Measurements from ENCODE around the gene ZEB1. TPM values are rescaled to one million over a fixed set of nuclear protein-coding genes. Genes with fewer than 3 reads are reported as not detected.

ZEB1 gene
- total and polyA plus RNA-seq, 9 donors = 11.0 to 48.4 (median 40.2) TPM

DNA sequence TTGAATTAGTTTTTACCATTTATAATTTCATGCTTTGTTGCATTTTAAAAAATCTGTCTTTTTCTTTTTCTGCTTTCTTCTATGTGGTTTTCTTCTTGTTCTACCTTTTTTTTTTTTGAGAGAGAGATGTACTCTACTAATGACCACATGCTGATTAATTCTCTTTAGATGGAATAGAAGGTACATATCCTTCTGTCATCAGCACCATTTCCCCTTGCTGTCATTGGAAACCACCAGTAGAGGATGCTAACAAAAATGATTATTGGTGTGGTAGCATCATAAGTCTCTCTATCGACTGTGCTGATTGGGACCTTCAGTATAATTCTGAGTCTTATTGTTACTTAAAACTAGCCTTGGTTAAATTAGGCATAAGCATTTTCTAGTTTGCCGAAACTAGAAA is 3.6 kb downstream of the ZEB1 start:
- Histone ChIP-seq H3K27me3 (no peaks in the 10 kb centered on the region), H3K36me3 (no peaks in the 10 kb centered on the region), H3K4me1 (ENCODE audit: insufficient read depth) (no peaks in the 10 kb centered on the region), H3K9me3 (no peaks in the 10 kb centered on the region), H3K27ac (no peak overlapping the region), H3K4me3 (no peak overlapping the region)
- 81 to 88% (median 86%) methylated on average over 2 of the region's 2 CpGs for WGBS, 3 donors
- intact Hi-C loops (cut with DNase I) = no loop called here
- no peak for TF ChIP-seq EP300 (IDR thresholded peaks at IDR 0.05)
- no peak for TF ChIP-seq POLR2A (IDR thresholded peaks at IDR 0.05)
- TF ChIP-seq, protein P1, sequence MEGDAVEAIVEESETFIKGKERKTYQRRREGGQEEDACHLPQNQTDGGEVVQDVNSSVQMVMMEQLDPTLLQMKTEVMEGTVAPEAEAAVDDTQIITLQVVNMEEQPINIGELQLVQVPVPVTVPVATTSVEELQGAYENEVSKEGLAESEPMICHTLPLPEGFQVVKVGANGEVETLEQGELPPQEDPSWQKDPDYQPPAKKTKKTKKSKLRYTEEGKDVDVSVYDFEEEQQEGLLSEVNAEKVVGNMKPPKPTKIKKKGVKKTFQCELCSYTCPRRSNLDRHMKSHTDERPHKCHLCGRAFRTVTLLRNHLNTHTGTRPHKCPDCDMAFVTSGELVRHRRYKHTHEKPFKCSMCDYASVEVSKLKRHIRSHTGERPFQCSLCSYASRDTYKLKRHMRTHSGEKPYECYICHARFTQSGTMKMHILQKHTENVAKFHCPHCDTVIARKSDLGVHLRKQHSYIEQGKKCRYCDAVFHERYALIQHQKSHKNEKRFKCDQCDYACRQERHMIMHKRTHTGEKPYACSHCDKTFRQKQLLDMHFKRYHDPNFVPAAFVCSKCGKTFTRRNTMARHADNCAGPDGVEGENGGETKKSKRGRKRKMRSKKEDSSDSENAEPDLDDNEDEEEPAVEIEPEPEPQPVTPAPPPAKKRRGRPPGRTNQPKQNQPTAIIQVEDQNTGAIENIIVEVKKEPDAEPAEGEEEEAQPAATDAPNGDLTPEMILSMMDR (IDR thresholded peaks at IDR 0.05) = no peak
- DNase-seq = no peak

DNA sequence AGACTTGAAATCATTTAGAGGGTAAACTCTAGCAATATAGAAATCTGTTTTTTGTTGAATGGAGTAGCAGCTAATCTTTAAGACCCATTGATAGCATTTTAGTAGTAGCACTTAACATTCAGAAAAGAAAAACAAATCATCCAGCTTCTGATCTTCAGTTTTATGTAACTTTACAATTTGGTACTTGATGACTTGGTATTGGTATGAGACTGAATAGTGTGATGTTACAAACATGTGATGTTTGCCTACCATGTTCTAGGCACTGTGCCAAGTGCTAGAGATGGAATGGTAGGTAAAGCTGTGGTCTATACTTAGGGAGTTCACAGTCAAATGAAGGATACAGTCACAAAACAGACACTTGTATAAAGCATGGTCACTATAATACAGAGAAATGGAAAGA is 21.3 kb downstream of the ZEB1 start:
- no peaks in the 10 kb centered on the region for H3K36me3 ChIP-seq
- no peaks in the 10 kb centered on the region for H3K9me3 ChIP-seq
- TF ChIP-seq, protein P1 (IDR thresholded peaks at IDR 0.05) = no peak
- no peak for TF ChIP-seq EP300 (IDR thresholded peaks at IDR 0.05)
- TF ChIP-seq POLR2A (IDR thresholded peaks at IDR 0.05) = no peak
- H3K4me1 ChIP-seq (ENCODE audit: insufficient read depth) = no peaks in the 10 kb centered on the region
- no peak overlapping the region for H3K4me3 ChIP-seq
- intact Hi-C loops (cut with DNase I) = no loop called here
- no peak for DNase-seq
- no peaks in the 10 kb centered on the region for H3K27me3 ChIP-seq
- H3K27ac ChIP-seq = no peak overlapping the region

DNA sequence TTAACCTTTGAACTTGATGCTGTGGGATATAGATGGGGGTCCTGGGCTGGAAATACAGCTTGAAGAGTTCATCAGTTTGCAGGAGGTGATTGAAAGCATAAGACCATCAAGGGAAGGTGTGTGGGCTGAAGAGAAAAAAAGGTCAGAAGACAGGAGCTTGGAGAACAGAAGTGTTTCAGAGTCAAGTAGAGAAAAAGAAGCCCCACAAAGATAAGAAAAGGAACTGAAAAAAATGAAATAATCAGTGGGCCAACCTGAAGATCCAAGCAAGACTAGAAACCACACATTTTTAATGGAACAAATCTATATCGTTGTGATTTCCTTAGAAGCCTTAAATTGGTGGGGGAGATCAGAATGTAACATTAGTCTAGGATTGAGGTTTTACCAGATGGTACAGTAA is 22.5 kb downstream of the ZEB1 start:
- 88 to 94% (median 90%) methylated on average over 1 of the region's 1 CpG for WGBS, 3 donors
- H3K4me1 ChIP-seq (ENCODE audit: insufficient read depth) = no peaks in the 10 kb centered on the region
- H3K27me3 ChIP-seq = no peaks in the 10 kb centered on the region
- TF ChIP-seq EP300 (IDR thresholded peaks at IDR 0.05) = no peak
- TF ChIP-seq, protein P1 (IDR thresholded peaks at IDR 0.05) = no peak
- TF ChIP-seq POLR2A (IDR thresholded peaks at IDR 0.05) = no peak
- no peak for DNase-seq
- no peak overlapping the region for H3K27ac ChIP-seq
- no peak overlapping the region for H3K4me3 ChIP-seq
- intact Hi-C loops (cut with DNase I) = no loop called here
- no peaks in the 10 kb centered on the region for H3K9me3 ChIP-seq
- H3K36me3 ChIP-seq = no peaks in the 10 kb centered on the region

DNA sequence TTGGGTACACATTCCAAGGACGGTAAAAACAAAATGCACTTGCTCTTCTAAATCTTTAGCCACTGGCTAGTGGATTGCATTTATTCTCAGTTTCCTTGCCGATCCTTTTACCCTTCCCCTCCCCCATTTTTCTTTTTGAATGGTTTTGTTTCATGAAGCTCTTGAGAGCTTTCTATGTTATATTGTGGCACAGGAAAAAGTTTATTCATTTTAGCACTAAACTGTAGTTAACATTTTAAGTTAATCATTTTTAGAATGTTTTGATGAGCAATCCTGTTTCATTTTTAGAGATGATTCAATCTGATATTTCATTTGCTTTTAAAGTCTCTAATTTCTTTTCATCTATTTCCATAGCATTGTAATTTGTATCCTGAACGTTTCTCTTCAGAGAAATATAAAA is 24.0 kb downstream of the ZEB1 start:
- H3K4me1 ChIP-seq (ENCODE audit: insufficient read depth) = no peaks in the 10 kb centered on the region
- H3K4me3 ChIP-seq = no peak overlapping the region
- H3K9me3 ChIP-seq = no peaks in the 10 kb centered on the region
- DNase-seq = no peak
- 68 to 77% (median 71%) methylated on average over 3 of the region's 3 CpGs for WGBS, 3 donors
- H3K27me3 ChIP-seq = no peaks in the 10 kb centered on the region
- H3K27ac ChIP-seq = no peak overlapping the region
- TF ChIP-seq, protein P1 (IDR thresholded peaks at IDR 0.05) = no peak
- no peak for TF ChIP-seq POLR2A (IDR thresholded peaks at IDR 0.05)
- no peak for TF ChIP-seq EP300 (IDR thresholded peaks at IDR 0.05)
- intact Hi-C loops (cut with DNase I) = no loop called here
- H3K36me3 ChIP-seq = no peaks in the 10 kb centered on the region

DNA sequence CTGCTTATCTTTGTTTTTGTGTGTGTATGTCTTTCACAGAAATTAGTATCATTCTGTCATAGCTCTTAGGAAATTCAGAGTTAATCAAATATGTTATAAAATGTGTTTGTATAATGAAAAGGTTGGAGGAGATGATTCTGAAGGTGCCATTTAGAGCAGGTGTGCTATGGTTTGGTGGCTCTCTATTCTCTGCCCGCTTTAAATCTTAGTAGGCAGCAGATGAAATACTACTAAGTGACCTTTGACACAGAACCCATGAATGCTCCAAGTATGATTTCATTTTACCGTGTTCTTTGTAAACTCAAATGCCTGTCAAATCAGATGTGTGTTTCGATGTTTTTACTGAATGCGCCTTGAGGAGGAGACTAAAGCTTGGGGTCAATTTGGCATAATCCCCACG is 24.5 kb downstream of the ZEB1 start:
- WGBS, 3 donors = 82 to 91% (median 86%) methylated on average over 5 of the region's 5 CpGs
- H3K27ac ChIP-seq = no peak overlapping the region
- TF ChIP-seq, protein P1 (IDR thresholded peaks at IDR 0.05) = no peak
- TF ChIP-seq POLR2A (IDR thresholded peaks at IDR 0.05) = no peak
- TF ChIP-seq EP300 (IDR thresholded peaks at IDR 0.05) = no peak
- no peaks in the 10 kb centered on the region for H3K4me1 ChIP-seq (ENCODE audit: insufficient read depth)
- intact Hi-C loops (cut with DNase I) = no loop called here
- no peak for DNase-seq
- H3K36me3 ChIP-seq = no peaks in the 10 kb centered on the region
- no peaks in the 10 kb centered on the region for H3K9me3 ChIP-seq
- no peak overlapping the region for H3K4me3 ChIP-seq
- H3K27me3 ChIP-seq = no peaks in the 10 kb centered on the region

Measured in ovary (tissue), 9 donors.